HG02642 (cell line): Measurements from ENCODE around the gene LILRB5.
"Not testable (repeated sequence)": the region's sequence is repeated elsewhere in the genome, so short reads cannot be mapped to it uniquely, and the experiment has no call there.

ENCODE experiments used
- ATAC-seq: cut with Tn5 transposase; IDR thresholded peaks from one replicate; pipeline ENCODE4 v1.9.1; 2021; ENCODE audit warnings: mild to moderate bottlenecking; ENCODE audit not compliant: unreplicated experiment, poor library complexity

LILRB5 gene

GRCh38 chr19:54257116-54257480 lies at the start of gene LILRB5:
TSS of gene LILRB5 (minus strand) at chr19:54257273. CDS start at chr19:54257193, 80 bp downstream.
- no peak for ATAC-seq

GRCh38 chr19:54305141-54305540 lies 48.1 kb upstream of the LILRB5 start:
- no peak for ATAC-seq

- no peak for ATAC-seq
Measured at GRCh38 chr19:54302257-54302656, 45.2 kb upstream of the LILRB5 start.

GRCh38 chr19:54299515-54299914 lies 42.4 kb upstream of the LILRB5 start:
- ATAC-seq, result no peak

GRCh38 chr19:54299126-54299498 lies 42.0 kb upstream of the LILRB5 start:
- no peak for ATAC-seq

GRCh38 chr19:54298357-54299125 lies 41.5 kb upstream of the LILRB5 start:
- ATAC-seq, result no peak

GRCh38 chr19:54297759-54298305 lies 40.8 kb upstream of the LILRB5 start:
- ATAC-seq, result no peak

- ATAC-seq, result no peak
Measured at GRCh38 chr19:54294539-54294938, 37.5 kb upstream of the LILRB5 start.

GRCh38 chr19:54289160-54289559 lies 32.1 kb upstream of the LILRB5 start:
- ATAC-seq, result not testable (repeated sequence)

- ATAC-seq, result no peak
Measured at GRCh38 chr19:54287456-54287855, 30.4 kb upstream of the LILRB5 start.

- ATAC-seq, result not testable (repeated sequence)
Measured at GRCh38 chr19:54286283-54286682, 29.2 kb upstream of the LILRB5 start.

GRCh38 chr19:54285427-54286056 lies 28.5 kb upstream of the LILRB5 start:
- ATAC-seq, result not testable (repeated sequence)

GRCh38 chr19:54282686-54283470 lies 25.8 kb upstream of the LILRB5 start:
- no peak for ATAC-seq

GRCh38 chr19:54281729-54282075 lies 24.6 kb upstream of the LILRB5 start:
- not testable (repeated sequence) for ATAC-seq

GRCh38 chr19:54281007-54281728 lies 24.1 kb upstream of the LILRB5 start, which contains the start of gene LILRB2:
TSS of gene LILRB2 (minus strand) at chr19:54281110. CDS start at chr19:54280496, 614 bp downstream.
- ATAC-seq, result no peak

- not testable (repeated sequence) for ATAC-seq
Measured at GRCh38 chr19:54280441-54280840, 23.4 kb upstream of the LILRB5 start.

GRCh38 chr19:54280025-54280424 lies 23.0 kb upstream of the LILRB5 start:
- ATAC-seq, result not testable (repeated sequence)

GRCh38 chr19:54279406-54279962 lies 22.4 kb upstream of the LILRB5 start:
- ATAC-seq, result no peak

GRCh38 chr19:54278571-54279195 lies 21.6 kb upstream of the LILRB5 start:
- ATAC-seq, result not testable (repeated sequence)
